ENCODE measurements around the gene ATP6V0E1.

DNA sequence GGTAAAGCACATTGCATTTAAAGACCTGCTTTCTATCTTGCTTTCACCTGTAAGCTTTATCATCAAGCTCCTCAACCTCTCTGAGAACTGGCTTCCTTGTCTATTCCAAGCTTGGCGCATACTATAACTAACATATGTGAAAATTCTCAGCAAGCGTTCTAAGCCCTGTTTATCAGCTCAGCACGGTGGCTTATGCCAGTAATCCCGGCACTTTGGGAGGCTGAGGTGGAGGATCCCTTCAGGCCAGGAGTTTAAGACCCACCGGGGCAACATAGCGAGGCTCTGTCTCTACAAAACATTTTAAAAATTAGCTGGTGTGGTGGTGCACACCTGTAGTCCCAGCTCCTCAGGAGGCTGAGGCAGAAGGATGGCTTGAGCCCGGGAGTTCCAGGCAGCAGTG is 1.6 kb upstream of the ATP6V0E1 start:
- TF ChIP-seq, protein P1, sequence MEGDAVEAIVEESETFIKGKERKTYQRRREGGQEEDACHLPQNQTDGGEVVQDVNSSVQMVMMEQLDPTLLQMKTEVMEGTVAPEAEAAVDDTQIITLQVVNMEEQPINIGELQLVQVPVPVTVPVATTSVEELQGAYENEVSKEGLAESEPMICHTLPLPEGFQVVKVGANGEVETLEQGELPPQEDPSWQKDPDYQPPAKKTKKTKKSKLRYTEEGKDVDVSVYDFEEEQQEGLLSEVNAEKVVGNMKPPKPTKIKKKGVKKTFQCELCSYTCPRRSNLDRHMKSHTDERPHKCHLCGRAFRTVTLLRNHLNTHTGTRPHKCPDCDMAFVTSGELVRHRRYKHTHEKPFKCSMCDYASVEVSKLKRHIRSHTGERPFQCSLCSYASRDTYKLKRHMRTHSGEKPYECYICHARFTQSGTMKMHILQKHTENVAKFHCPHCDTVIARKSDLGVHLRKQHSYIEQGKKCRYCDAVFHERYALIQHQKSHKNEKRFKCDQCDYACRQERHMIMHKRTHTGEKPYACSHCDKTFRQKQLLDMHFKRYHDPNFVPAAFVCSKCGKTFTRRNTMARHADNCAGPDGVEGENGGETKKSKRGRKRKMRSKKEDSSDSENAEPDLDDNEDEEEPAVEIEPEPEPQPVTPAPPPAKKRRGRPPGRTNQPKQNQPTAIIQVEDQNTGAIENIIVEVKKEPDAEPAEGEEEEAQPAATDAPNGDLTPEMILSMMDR (conservative IDR thresholded peaks at IDR 0.05; ENCODE audit: low read depth, low read length): no peak
- TF ChIP-seq CEBPB (IDR thresholded peaks at IDR 0.05; ENCODE audit: low read depth, low read length) (no peak), POLR2A (IDR thresholded peaks at IDR 0.05; ENCODE audit: low read depth, low read length) (no peak), RFX5 (IDR thresholded peaks at IDR 0.05; ENCODE audit: low read depth, low read length) (no peak), MXI1 (IDR thresholded peaks at IDR 0.05; ENCODE audit: borderline replicate concordance, low read depth, low read length) (no peak), MAFK (IDR thresholded peaks at IDR 0.05; ENCODE audit: low read depth, low read length) (no peak), MAZ (IDR thresholded peaks at IDR 0.05; ENCODE audit: borderline replicate concordance, low read depth, low read length) (no peak)
